Midbrain (tissue), 1 donor: ENCODE results near the gene USP6.
"Not testable (repeated sequence)": the region's sequence is repeated elsewhere in the genome, so short reads cannot be mapped to it uniquely, and the experiment has no call there.

Experiments used
- DNase-seq: peaks from one replicate; lab custom pipeline; 2025; lab: John Stamatoyannopoulos, UW

USP6 gene

GRCh38 chr17:5191541-5192417, 75.9 kb downstream of the USP6 start, which contains the start of gene ZNF594:
Gene ZNF594 (minus strand): TSS chr17:5191868. CDS start chr17:5184256, 7,612 bp downstream.
- peak; percentile 96 for DNase-seq

DNA sequence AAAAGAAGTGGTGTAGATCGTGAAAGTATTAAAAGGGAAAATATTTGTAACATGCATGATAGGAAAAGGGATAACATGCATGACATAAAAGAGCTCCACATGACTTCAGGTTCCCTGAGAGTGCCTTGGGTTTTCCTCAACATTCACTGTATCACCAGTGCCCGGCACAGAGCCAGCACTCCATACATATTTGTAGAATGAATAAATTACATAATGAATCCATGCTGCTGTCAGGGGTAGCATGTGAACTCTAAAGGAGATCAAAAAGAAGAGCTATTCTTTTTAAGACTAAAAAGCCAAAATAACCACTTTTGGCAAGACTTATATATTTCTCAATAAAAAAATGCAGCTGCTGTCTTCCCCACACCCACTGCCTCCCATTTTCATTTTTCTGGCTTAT, 78.5 kb downstream of the USP6 start:
- no peak for DNase-seq

DNA sequence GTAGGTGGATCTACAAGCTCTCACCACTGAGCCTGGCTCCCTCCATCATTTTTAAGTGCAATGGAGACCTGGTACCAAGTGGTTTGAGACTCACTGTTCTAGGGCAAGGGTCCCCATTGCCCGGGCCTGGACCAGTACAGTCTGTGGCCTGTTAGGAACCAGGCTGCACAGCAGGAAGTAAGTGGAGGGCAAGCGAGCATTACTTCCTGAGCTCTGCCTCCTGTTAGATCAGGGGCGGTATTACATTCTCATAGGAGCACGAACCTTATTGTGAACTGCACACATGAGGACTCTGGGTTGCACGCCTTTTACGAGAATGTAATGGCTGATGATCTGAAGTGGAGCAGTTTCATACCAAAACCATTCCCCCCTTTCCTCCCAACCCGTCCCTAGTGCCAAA, 82.6 kb downstream of the USP6 start:
- no peak for DNase-seq

GRCh38 chr17:5200360-5200759, 84.5 kb downstream of the USP6 start:
- no peak for DNase-seq

DNA sequence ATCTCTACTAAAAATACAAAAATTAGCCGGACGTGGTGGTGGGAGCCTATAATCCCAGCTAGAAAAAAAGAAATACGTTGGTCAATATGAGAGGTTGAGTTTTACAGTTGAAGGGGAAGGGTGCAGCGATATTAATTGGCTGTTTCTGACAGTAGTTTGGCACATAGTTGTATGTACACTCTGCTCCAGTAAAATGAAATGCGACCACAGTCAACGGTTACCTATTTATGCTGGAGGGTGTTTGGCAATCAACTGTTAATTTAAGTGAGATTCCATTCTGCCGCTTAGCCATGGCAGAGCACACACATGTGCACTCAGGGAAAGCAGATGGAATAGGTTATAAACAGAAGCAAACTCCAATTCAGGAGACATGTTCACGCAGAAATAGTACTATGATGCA, 85.2 kb downstream of the USP6 start:
- DNase-seq, result no peak

GRCh38 chr17:5203178-5203907, 87.5 kb downstream of the USP6 start:
- no peak for DNase-seq

DNA sequence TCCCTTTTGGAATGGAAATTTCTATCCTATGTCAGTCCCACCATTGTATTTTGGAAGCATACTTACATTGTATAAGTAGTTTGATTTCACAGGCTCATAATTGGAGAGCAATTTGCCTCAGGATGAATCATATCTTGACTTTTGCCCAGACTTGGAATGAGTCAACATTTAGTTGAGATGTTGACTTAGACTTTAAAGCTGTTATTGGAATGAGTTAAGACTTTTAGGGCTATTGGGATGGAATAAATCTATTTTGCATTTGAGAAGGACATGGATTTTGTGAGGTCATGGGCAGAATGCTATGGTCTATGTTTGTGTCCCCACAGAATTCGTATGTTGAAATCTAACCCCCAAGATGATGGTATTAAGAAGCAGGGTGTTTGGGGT, 88.1 kb downstream of the USP6 start:
- DNase-seq, result no peak

GRCh38 chr17:5209396-5209795, 93.6 kb downstream of the USP6 start:
- DNase-seq, result no peak

DNA sequence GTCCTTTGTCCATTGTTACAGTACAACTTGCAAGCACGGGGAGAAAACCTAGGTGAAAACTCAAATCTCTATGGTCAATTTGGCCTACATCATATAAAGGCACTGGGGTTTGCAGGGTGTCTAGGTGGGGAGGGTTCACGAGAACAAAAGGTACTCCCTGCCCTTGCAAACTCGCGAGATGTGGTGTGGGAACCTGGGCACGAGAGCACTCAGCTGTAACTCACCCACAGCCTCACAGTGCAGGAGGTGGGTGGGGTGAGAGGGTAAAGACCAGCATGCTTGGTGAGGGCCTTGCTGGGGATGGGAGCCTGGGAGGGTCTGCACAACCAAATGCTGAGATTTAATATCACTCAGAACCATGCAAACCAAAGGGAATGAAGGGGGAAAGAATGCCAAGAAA, 94.3 kb downstream of the USP6 start:
- DNase-seq, result no peak

DNA sequence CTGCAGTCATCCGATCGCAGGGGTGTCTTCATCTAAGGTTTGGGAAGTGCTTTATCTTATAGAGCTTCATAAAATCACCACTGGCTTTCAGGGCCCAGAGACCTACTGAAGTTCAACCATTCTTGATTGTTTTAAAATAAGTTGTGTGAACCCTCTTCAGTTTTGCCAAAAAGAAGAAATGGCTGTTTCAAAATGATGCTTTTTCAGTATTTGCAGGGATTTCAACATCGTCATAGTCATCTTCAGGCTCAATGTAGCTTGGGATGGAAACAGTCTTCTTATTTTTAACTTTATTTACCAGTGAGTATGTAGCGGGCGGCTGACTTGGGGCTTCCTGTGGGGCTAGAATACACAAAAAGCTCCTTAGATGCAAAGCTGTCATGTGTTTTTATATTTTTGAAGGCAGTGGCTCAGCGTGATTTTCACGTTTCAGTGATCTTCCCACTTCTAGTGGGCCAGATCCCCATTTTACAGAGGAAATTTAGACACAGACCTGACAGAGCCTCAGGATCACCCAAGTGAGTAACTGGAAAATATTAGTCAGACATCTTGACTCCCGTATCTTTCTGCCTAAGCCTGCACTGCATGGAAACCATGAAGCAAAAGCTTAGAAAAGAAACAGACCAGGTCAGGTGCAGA, 94.9 kb downstream of the USP6 start:
- DNase-seq, result no peak

GRCh38 chr17:5211458-5211857, 95.6 kb downstream of the USP6 start:
- DNase-seq, result no peak

DNA sequence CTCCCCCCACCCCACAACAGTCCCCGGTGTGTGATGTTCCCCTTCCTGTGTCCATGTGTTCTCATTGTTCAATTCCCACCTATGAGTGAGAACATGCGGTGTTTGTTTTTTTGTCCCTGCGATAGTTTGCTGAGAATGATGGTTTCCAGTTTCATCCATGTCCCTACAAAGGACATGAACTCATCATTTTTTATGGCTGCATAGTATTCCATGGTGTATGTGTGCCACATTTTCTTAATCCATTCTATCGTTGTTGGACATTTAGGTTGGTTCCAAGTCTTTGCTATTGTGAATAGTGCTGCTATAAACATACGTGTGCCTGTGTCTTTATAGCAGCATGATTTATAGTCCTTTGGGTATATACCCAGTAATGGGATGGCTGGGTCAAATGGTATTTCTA, 101.7 kb downstream of the USP6 start:
- DNase-seq, result not testable (repeated sequence)

GRCh38 chr17:5219536-5219935, 103.7 kb downstream of the USP6 start:
- DNase-seq, result no peak

GRCh38 chr17:5220074-5220473, 104.2 kb downstream of the USP6 start:
- no peak for DNase-seq

GRCh38 chr17:5221912-5222311, 106.1 kb downstream of the USP6 start:
- not testable (repeated sequence) for DNase-seq
